ENCODE measurements around the gene LDLRAD2. TPM values are rescaled to one million over a fixed set of nuclear protein-coding genes. Genes with fewer than 3 reads are reported as not detected.

Gene LDLRAD2
- total RNA-seq, 2 donors from 2014 or later, result not detected

- Mint-ChIP-seq H3K4me1 (peaks cover 7% of the 10 kb centered on the region), H3K27me3 (peaks cover 9% of the 10 kb centered on the region), H3K36me3 (ENCODE audit: low read depth) (no peaks in the 10 kb centered on the region), H3K4me3 (no peak overlapping the region), H3K9me3 (no peaks in the 10 kb centered on the region), H3K27ac (no peak overlapping the region)
- ATAC-seq (replicated peaks), result no peak
Measured at GRCh38 chr1:21813542-21813941, 1.5 kb downstream of the LDLRAD2 start.

- H3K9me3 Mint-ChIP-seq, result no peaks in the 10 kb centered on the region
- peaks cover 9% of the 10 kb centered on the region for H3K27me3 Mint-ChIP-seq
- no peaks in the 10 kb centered on the region for H3K36me3 Mint-ChIP-seq (ENCODE audit: low read depth)
- peak overlapping the region; percentile 23 for H3K4me3 Mint-ChIP-seq
- no peak overlapping the region for H3K27ac Mint-ChIP-seq
- H3K4me1 Mint-ChIP-seq, result peaks cover 9% of the 10 kb centered on the region
- peak; percentile 70 for ATAC-seq (replicated peaks)
Measured at GRCh38 chr1:21814241-21814918, 2.3 kb downstream of the LDLRAD2 start.

DNA sequence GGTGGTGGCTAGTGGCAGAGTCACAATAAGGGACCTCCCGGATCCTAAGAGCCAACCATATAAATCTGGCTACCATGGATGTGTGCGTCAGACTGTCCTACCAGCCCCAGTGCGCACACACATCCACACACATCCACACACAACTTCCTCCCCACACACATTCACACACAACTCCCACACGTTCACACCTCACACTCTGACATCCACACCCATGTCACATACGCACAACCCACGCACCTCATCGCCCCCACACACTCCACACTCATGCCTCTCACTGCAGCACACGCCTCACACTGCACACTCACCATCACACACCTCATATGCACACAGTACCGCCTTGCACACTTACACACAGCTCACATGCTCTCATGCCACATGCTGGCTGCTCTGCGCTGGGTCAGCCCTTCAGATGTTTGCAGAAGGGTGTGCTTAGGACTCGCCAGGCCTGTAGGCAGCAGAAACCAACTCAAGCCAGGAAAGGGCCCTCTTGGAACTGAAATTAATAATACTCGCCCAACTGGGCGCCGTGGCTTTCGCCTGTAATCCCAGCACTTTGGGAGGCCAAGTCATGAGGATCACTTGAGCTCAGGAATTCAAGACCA lies 3.0 kb downstream of the LDLRAD2 start:
- Mint-ChIP-seq H3K36me3 (ENCODE audit: low read depth) (no peaks in the 10 kb centered on the region), H3K27me3 (peaks cover 9% of the 10 kb centered on the region), H3K27ac (no peak overlapping the region), H3K9me3 (no peaks in the 10 kb centered on the region), H3K4me1 (peaks cover 9% of the 10 kb centered on the region), H3K4me3 (peak overlapping the region; percentile 23)
- no peak for ATAC-seq (replicated peaks)

- peaks cover 9% of the 10 kb centered on the region for H3K4me1 Mint-ChIP-seq
- no peaks in the 10 kb centered on the region for H3K36me3 Mint-ChIP-seq (ENCODE audit: low read depth)
- H3K4me3 Mint-ChIP-seq, result no peak overlapping the region
- H3K27ac Mint-ChIP-seq, result no peak overlapping the region
- no peak for ATAC-seq (replicated peaks)
- H3K9me3 Mint-ChIP-seq, result no peaks in the 10 kb centered on the region
- H3K27me3 Mint-ChIP-seq, result peaks cover 9% of the 10 kb centered on the region
Measured at GRCh38 chr1:21815724-21816321, 3.8 kb downstream of the LDLRAD2 start.

- no peak overlapping the region for H3K27ac Mint-ChIP-seq
- H3K4me1 Mint-ChIP-seq, result peaks cover 9% of the 10 kb centered on the region
- no peak for ATAC-seq (replicated peaks)
- no peaks in the 10 kb centered on the region for H3K9me3 Mint-ChIP-seq
- no peak overlapping the region for H3K4me3 Mint-ChIP-seq
- H3K27me3 Mint-ChIP-seq, result peaks cover 9% of the 10 kb centered on the region
- no peaks in the 10 kb centered on the region for H3K36me3 Mint-ChIP-seq (ENCODE audit: low read depth)
Measured at GRCh38 chr1:21816602-21817302, 4.7 kb downstream of the LDLRAD2 start.

- H3K4me3 Mint-ChIP-seq, result no peak overlapping the region
- H3K4me1 Mint-ChIP-seq, result peaks cover 9% of the 10 kb centered on the region
- no peaks in the 10 kb centered on the region for H3K36me3 Mint-ChIP-seq (ENCODE audit: low read depth)
- peaks cover 5% of the 10 kb centered on the region for H3K27me3 Mint-ChIP-seq
- no peak overlapping the region for H3K27ac Mint-ChIP-seq
- peak; percentile 60 for ATAC-seq (replicated peaks)
- no peaks in the 10 kb centered on the region for H3K9me3 Mint-ChIP-seq
Measured at GRCh38 chr1:21818656-21819055, 6.6 kb downstream of the LDLRAD2 start.

DNA sequence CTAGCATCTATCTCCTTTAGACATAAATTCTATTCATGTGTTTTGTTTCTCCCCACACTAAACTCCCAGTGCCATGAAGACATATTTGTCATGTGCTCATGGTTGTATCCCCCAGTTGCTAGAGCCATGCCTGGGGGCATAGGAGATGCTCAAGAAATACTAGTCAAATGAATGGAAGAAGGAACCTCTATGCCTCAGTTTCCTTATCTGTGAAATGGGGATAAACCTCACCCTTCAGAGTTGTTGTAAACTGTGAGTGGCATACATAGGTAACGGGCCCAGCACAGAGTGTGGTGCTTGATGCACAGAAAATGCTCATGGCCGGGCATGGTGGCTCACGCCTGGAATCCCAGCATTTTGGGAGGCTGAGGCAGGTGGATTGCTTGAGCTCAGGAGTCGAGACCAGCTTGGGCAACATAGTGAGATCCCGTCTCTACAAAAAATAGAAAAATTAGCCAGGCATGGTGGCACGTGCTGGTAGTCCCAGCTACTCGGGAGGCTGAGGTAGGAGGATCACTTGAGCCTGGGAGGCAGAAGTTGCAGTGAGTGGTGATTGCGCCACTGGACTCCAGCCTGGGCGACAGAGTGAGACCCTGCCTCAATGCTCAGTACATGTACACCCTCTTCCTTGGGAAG lies 8.7 kb downstream of the LDLRAD2 start:
- Mint-ChIP-seq H3K27ac (no peak overlapping the region), H3K36me3 (ENCODE audit: low read depth) (no peaks in the 10 kb centered on the region), H3K27me3 (no peaks in the 10 kb centered on the region), H3K4me1 (peaks cover 3% of the 10 kb centered on the region), H3K9me3 (no peaks in the 10 kb centered on the region), H3K4me3 (no peak overlapping the region)
- ATAC-seq (replicated peaks), result no peak

- no peak for ATAC-seq (replicated peaks)
- H3K36me3 Mint-ChIP-seq (ENCODE audit: low read depth), result no peaks in the 10 kb centered on the region
- H3K4me1 Mint-ChIP-seq, result peaks cover 3% of the 10 kb centered on the region
- no peaks in the 10 kb centered on the region for H3K27me3 Mint-ChIP-seq
- H3K4me3 Mint-ChIP-seq, result no peak overlapping the region
- no peak overlapping the region for H3K27ac Mint-ChIP-seq
- H3K9me3 Mint-ChIP-seq, result no peaks in the 10 kb centered on the region
Measured at GRCh38 chr1:21821385-21822019, 9.4 kb downstream of the LDLRAD2 start.

DNA sequence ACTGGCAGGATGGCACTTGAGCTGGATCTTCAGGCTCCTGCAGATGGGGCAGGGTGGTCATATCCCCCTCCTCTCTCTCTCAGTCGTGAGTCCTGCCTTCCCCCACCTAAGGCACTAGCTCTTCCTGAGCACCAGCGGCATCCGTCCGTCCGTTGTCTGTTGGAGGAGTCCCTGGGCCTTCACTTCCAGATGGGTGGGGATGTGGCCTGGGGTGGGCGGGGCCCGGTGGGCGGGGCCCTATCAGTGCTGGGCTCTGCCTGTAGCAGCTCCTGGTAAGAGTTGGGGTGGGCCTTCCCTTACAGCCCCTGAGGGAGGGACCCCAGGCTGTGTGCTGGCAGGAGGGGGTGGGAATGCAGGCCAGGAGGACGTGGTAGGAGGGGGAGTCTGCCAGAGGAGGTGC lies 10.3 kb downstream of the LDLRAD2 start:
- no peaks in the 10 kb centered on the region for H3K27me3 Mint-ChIP-seq
- H3K4me1 Mint-ChIP-seq, result peaks cover 3% of the 10 kb centered on the region
- H3K4me3 Mint-ChIP-seq, result no peak overlapping the region
- no peak for ATAC-seq (replicated peaks)
- H3K36me3 Mint-ChIP-seq (ENCODE audit: low read depth), result no peaks in the 10 kb centered on the region
- no peaks in the 10 kb centered on the region for H3K9me3 Mint-ChIP-seq
- no peak overlapping the region for H3K27ac Mint-ChIP-seq

GRCh38 chr1:21823206-21823979 lies 11.3 kb downstream of the LDLRAD2 start:
- Mint-ChIP-seq H3K9me3 (no peaks in the 10 kb centered on the region), H3K4me3 (no peak overlapping the region), H3K27me3 (peaks cover 4% of the 10 kb centered on the region), H3K27ac (no peak overlapping the region), H3K4me1 (peaks cover 3% of the 10 kb centered on the region), H3K36me3 (ENCODE audit: low read depth) (no peaks in the 10 kb centered on the region)
- ATAC-seq (replicated peaks), result no peak

- H3K9me3 Mint-ChIP-seq, result no peaks in the 10 kb centered on the region
- H3K4me3 Mint-ChIP-seq, result no peak overlapping the region
- no peak overlapping the region for H3K27ac Mint-ChIP-seq
- H3K27me3 Mint-ChIP-seq, result peaks cover 4% of the 10 kb centered on the region
- H3K36me3 Mint-ChIP-seq (ENCODE audit: low read depth), result no peaks in the 10 kb centered on the region
- no peak for ATAC-seq (replicated peaks)
- no peaks in the 10 kb centered on the region for H3K4me1 Mint-ChIP-seq
Measured at GRCh38 chr1:21823980-21824702, 12.1 kb downstream of the LDLRAD2 start.

GRCh38 chr1:21824926-21825325 lies 12.9 kb downstream of the LDLRAD2 start:
- no peak for ATAC-seq (replicated peaks)
- H3K4me1 Mint-ChIP-seq, result no peaks in the 10 kb centered on the region
- H3K4me3 Mint-ChIP-seq, result no peak overlapping the region
- H3K27ac Mint-ChIP-seq, result no peak overlapping the region
- H3K9me3 Mint-ChIP-seq, result no peaks in the 10 kb centered on the region
- no peaks in the 10 kb centered on the region for H3K36me3 Mint-ChIP-seq (ENCODE audit: low read depth)
- H3K27me3 Mint-ChIP-seq, result peaks cover 4% of the 10 kb centered on the region

- Mint-ChIP-seq H3K4me3 (no peak overlapping the region), H3K4me1 (no peaks in the 10 kb centered on the region), H3K27ac (no peak overlapping the region), H3K9me3 (no peaks in the 10 kb centered on the region), H3K36me3 (ENCODE audit: low read depth) (no peaks in the 10 kb centered on the region), H3K27me3 (peaks cover 4% of the 10 kb centered on the region)
- ATAC-seq (replicated peaks), result no peak
Measured at GRCh38 chr1:21825393-21825792, 13.3 kb downstream of the LDLRAD2 start.

Data from activated T-helper 17 cell treated with anti-CD3 and anti-CD28 coated beads, Interleukin-2, amount 50 U/mL, for 72 hours (primary cell).